ENCODE results near the gene FAM131C.
A peak's percentile ranks its signal among the peaks of the same experiment; 100 is the strongest.

Gene FAM131C

DNA sequence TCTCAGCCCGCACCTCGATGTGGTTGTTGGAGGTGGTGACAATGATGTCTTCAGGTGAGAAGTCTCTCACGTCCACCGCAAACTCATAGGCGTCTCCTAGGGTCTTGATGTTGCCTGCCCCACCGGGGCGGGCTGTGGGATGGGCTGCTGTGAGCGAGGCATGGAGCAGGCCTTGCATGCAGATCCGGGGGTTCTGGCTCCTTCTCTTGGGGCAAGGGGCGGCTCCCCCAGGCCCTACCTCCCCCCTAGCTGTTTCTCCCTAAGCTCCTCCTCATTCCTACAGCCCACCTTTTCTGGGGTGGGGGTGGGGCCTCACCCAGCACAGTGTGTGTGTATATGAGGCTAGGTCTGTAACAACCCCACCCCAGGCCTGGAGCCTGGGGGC, 56.4 kb downstream of the FAM131C start:
- DNase-seq (ENCODE audit: low read depth, low spot score) = no peak

DNA sequence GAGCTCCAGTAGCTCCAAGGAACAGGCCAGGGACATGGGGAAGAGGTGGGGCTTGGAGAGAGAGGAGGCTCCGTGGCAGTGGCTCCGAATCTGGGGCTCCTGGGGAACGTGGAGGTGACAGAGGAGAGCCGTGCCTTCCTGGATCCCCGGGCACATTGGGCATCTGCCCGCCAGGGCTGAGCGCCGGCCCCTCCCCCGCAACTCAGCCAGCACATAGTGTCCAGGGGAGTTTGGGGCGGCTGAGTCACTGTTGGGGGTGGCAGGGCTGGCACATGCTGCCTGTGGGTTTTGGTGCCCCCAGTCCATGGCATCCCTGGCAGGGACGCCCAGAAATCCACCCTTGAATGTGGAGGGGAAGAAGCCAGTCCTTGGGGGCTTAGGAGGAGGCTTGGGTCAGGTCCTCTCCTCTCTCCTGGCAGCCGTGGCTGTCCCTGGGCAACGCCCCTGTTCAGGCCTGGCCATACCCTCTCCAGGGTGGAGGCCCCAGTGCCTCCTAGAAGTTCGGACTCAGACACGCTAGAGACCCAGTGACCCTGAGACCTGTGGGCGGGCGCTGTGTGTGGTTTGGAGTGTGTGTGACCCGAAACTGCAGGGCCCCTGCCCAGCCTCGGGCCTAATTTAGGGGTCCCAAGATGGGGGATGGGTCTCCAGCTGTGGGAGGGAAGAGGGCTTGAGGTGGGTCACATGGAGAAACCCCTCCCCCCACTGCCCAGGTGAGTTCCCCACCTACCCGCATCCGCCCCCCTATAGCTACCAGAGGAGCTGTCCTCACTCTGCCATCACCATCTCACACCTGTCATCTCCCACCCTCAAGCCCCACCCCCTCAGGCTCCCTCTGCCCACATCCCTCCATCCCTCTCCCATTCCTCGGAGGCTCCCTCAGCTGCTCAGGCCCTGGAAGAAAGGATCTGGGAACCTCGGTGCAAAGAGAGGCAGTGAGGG, 57.2 kb downstream of the FAM131C start:
- DNase-seq (ENCODE audit: low read depth, low spot score) = no peak

DNA sequence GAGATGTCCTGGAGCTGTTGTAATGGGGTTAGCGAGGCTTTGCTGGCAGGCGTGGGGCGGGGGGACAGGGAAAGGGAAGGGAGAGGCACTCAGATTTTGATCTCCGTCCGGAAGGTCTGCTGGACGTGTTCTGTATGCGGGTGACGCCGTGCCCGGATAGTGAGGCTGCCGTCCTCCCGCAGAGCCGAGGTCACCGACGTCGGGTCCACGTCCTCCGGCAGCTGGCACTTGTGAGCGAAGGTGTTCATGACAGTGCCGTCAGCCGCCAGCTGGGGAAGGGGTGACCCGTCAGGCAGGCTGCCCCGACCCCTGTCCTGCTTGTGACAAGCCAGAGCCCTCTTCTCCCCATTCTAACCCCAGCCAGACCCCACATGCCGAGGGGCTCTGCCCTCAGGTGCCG, 58.0 kb downstream of the FAM131C start:
- DNase-seq (ENCODE audit: low read depth, low spot score) = no peak

DNA sequence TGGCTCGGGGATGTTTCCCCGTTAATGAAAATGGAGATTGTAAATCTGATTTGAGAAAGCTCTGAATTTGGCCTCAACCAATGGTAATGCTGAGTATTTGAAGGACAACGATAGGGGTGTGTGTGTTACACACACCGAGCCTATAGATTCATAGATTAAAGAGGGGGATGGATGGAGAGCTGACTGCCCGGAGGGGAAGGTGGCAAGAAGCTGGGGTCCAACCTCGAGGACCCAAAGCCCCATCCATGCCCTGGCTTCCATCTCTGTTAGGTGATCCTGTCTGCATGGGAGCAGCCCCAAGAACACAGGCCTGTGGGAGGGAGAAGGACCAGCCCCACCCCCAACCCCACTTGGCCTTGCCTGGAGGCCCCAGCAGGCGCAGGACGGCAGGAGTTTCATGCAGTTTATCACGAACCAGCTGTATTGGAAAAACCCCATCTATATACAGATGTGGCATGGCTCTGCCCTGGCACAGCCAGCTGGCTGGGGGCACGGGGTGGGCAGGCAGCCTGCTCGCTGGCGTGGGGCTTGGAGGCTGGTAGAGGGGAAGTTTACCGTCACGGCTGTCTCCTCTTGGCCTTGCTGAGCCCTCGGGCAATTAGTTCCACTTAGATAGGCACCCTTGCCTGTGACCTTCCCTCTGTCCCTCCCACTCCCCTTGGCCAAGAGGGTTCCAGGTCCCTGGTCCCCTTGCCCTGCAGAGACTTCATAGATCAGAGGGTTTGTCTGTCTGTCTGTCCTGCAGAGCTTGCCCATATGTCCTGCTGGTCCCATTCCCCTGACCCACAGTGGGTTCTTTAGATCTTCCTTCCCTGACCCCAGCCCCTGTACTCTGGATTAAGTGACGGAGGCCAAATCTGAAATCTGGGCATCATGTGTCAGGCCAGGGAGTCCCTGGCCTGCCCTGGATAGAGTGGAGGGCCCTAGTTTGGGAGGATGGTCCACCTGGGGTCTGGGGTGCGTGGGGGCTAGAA, 58.7 kb downstream of the FAM131C start:
- DNase-seq (ENCODE audit: low read depth, low spot score) = no peak

DNA sequence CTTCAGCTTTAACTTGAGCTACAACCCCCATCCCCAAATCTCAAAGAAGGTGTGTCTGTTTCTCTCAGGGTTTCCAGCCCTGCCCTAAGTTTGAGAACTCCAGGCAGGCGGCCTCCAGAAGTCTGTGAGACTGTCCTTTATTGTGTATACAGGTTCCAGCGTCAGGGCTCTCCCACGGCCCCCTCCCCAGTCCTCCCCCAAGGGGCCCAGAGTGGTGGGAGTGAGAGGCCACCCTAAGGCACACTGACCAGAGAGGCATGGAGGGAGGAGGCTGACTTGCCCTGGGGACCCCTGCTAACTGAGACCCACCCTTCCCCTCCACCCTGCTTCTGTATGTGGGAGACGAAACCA, 59.6 kb downstream of the FAM131C start:
- DNase-seq (ENCODE audit: low read depth, low spot score) = no peak

DNA sequence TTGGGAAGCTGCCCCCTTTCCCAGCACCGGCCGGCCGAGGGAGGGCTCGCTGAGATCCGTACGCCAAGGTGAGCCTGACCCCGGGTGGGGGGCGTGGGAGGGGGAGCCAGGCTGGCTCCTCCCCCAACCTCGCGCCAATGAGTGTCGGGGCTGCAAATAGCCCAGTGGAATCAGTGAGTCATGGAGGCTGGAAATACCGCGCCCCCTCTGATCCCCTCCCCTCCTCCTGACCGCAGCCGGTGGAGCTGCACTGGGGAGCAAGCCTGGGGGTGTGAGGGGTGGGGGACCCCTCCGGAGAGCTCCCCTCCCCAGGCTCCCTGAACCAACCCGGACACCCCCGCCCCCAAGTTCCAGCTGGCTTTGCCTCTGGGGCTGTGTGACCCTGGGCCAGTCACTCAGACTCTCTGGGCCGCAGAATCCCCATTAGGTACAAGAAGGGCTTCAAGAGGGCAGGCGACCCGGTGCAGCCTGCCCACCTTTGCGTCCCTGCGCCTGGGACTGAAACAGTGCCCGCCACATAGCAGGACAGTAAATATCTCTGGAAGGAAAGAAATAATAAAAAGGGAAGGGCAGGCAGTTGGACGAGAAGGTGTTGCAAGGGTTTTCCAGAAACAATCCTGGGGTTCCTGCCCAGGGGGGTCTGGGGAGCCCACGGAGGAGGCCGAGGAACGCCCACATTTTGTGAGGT, 60.1 kb downstream of the FAM131C start:
- DNase-seq (ENCODE audit: low read depth, low spot score) = peak; percentile 47

DNA sequence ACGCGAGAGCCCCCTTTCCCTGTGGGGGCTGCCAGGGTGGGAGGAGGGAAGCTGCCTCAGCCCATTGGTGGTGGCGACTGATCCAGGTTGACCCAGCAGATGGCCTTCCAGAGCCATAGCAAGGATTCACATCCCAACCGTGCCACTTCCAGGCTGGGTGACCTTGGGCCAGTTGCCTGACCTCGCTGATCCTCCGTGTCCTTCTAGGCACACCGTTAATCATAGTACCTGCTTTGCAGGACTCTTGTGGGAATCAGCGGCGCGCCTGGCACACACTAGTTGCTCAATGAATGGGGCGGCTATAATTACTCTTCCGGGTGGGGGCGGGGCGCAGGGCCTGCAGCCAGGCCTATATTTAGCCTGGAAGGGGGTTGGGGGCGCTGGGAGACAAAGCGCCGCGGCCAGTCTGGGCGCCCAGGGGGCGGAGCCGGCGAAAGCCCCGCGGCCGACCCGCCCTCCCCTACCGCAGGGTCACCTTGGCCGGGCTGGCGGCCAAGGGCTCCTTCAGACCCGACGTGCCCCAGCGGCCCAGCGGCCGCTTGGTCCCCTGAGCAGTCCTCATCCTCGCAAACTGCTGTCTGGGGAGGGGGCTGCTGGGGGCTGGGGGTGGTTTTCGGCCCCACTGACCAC, 60.7 kb downstream of the FAM131C start:
- DNase-seq (ENCODE audit: low read depth, low spot score) = no peak

DNA sequence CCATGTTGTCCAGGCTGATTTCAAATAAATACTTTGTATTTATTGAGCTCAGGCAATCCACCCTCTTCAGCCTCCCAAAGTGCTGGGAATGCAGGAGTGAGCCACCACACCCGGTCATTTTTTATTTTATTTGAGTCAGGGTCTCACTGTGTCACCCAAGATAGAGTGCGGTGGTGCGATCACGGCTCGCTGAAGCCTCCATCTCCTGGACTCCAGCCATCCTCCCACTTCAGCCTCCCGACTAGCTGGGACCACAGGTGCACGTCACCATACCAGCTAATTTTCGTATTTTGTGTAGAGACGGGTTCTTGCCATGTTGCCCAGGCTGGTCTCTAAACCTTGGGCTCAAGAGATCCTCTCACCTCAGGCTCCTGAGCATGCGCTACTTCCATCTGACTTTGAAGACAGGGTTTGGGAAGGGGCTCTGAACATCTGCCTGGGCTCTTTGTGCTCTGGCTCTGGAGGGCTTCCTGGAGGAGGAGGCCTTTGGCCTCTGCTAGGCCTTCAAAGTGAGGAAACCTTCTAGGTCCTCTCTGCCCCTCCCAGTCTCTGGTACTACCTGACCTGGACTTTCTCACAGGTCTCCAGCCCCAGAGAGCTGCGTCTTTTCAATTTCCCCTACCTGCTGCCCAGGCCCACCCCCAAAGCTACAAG, 61.4 kb downstream of the FAM131C start:
- no peak for DNase-seq (ENCODE audit: low read depth, low spot score)

DNA sequence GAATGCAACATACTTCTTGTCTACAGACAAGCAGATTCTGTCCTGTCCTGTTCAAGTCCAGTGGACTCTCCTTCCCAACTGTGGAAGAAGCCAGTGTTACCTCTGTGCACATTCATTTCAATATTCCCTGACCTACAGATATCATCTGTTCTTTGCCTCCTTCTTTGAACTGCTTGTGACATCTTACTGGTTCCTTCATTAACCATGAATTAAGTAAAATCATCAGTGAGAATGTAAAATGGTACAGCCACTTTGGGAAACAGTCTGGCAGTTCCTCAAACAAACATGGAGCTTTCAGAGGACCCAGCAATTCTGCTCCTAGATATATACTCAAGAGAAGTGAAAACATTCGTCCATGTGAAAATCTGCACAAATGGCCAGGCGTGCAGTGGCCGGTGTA, 62.6 kb downstream of the FAM131C start:
- no peak for DNase-seq (ENCODE audit: low read depth, low spot score)

DNA sequence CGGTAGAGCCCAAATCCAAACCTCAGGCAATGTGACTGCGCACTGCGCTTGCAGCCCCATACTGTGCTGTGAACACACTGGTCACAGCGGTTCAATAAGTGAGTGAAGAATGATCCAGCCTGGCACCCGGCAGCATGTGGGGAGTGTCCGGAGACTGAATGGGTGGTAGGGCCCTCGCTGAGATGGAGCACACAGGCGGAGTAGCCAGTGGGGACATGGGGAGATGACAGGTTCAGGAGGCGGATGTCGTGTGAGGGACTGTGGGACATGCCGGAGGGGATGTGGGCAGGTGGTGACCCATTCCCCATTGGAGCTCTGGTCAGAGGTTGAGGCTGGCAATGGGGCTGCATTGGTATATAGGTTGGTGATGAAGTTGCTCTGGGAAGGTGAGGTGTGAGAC, 63.8 kb downstream of the FAM131C start:
- no peak for DNase-seq (ENCODE audit: low read depth, low spot score)

DNA sequence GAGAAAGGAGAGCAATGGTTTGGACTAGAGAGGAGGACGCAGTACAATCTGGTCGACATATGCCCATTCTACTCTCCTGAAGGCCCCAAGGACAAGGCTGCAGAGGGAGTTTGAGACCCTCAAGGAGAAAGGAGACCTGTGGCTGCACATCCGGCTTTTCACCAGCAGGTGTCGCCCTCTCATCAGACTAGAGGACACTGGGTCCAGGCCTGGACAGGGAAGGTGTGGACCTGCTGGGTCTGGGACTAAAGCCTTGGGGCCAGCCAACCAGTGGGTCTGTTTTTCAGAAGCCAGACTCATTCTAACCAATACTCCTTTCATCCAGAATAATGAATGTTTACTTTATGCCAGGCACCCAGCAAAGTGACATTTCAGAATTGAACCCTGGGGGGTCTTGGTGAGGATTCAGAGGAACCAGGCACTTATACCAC, 64.4 kb downstream of the FAM131C start:
- peak; percentile 57 for DNase-seq (ENCODE audit: low read depth, low spot score)

Data from activated naive CD8-positive, alpha-beta T cell treated with anti-CD3 and anti-CD28 coated beads, Interleukin-2, amount 50 U/mL, for 16 hours (primary cell).